Mesothelial cell of epicardium (in vitro differentiated cells): Measurements from ENCODE around the gene NEDD9. TPM values are rescaled to one million over a fixed set of nuclear protein-coding genes. Genes with fewer than 3 reads are reported as not detected.

Experiments
- DNase-seq, 2 experiments: peaks; one replicate each; pipeline ENCODE4 v3.0.0; 2021; ENCODE audit warnings: low spot score in 2 of 2; ENCODE audit not compliant: unreplicated experiment in 2 of 2
- H3K27ac Mint-ChIP-seq: 2 replicates; pipeline ENCODE4 v1.8.0; 2021; ENCODE audit warnings: mixed read lengths
- H3K27me3 Mint-ChIP-seq: 2 replicates; pipeline ENCODE4 v1.8.0; 2021; ENCODE audit warnings: low read depth, mixed read lengths
- H3K36me3 Mint-ChIP-seq: 2 replicates; pipeline ENCODE4 v1.8.0; 2021; ENCODE audit warnings: mixed read lengths
- H3K4me1 Mint-ChIP-seq: 2 replicates; pipeline ENCODE4 v1.8.0; 2021; ENCODE audit warnings: mixed read lengths
- H3K4me3 Mint-ChIP-seq: 2 replicates; pipeline ENCODE4 v1.8.0; 2021; ENCODE audit warnings: mild to moderate bottlenecking, moderate library complexity, mixed read lengths
- H3K9me3 Mint-ChIP-seq: 2 replicates; pipeline ENCODE4 v1.8.0; 2021; ENCODE audit warnings: mixed read lengths
- total RNA-seq: library from RNA; stranded (reverse); gene quantifications from 3 replicates; pipeline ENCODE4 v1.2.1, GENCODE V29; 2021
- TF ChIP-seq, protein P1 (sequence below): fragments of 200-600 bp; sonication (generic); IDR thresholded peaks from one replicate; pipeline ENCODE4 v1.5.0; 2021; ENCODE audit warnings: antibody characterized with exemption; ENCODE audit not compliant: unreplicated experiment

NEDD9 gene
- 25.5 to 28.6 TPM (median 27.4 TPM) in 3 replicates for total RNA-seq

GRCh38 chr6:11232193-11232769 is at the start of gene NEDD9:
Gene NEDD9, minus strand, starts transcription at chr6:11232668. Its CDS starts 153 bp downstream, at chr6:11232515.
- DNase-seq: peak; percentile 90 to 92
- Mint-ChIP-seq H3K4me1 (peaks cover 70% of the 10 kb centered on the region), H3K9me3 (peaks cover 4% of the 10 kb centered on the region), H3K27me3 (no peaks in the 10 kb centered on the region), H3K27ac (peak within 1 kb of the TSS; percentile 97), H3K4me3 (peak within 1 kb of the TSS; percentile 85), H3K36me3 (peaks cover 4% of the 10 kb centered on the region)
- TF ChIP-seq, protein P1, sequence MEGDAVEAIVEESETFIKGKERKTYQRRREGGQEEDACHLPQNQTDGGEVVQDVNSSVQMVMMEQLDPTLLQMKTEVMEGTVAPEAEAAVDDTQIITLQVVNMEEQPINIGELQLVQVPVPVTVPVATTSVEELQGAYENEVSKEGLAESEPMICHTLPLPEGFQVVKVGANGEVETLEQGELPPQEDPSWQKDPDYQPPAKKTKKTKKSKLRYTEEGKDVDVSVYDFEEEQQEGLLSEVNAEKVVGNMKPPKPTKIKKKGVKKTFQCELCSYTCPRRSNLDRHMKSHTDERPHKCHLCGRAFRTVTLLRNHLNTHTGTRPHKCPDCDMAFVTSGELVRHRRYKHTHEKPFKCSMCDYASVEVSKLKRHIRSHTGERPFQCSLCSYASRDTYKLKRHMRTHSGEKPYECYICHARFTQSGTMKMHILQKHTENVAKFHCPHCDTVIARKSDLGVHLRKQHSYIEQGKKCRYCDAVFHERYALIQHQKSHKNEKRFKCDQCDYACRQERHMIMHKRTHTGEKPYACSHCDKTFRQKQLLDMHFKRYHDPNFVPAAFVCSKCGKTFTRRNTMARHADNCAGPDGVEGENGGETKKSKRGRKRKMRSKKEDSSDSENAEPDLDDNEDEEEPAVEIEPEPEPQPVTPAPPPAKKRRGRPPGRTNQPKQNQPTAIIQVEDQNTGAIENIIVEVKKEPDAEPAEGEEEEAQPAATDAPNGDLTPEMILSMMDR: no peak

GRCh38 chr6:11282245-11282644 is 49.8 kb upstream of the NEDD9 start:
- peaks cover 3% of the 10 kb centered on the region for H3K27me3 Mint-ChIP-seq
- peaks cover 2% of the 10 kb centered on the region for H3K36me3 Mint-ChIP-seq

DNA sequence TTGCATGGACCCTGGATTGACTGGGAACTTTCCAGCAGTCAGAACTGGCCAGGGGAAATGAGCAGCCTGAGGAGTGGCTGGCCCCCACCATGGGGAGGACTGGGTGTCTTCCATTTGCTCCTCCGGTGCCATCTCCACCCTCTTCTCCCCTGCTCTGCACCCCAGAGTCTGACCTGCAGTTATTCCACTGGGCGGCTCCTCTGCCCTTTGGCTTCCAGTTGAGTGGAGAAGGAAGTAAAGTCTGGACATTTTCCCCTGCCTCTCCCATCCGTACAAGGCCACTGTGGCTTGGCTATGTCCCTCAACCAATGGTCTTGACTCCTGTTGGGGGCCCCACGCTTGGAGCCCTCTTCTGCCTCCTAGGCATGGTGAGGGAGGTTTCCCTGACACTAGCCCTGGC is 47.9 kb upstream of the NEDD9 start:
- DNase-seq: no peak
- TF ChIP-seq, protein P1: no peak
- Mint-ChIP-seq H3K27ac (no peak overlapping the region), H3K9me3 (peaks cover 5% of the 10 kb centered on the region), H3K27me3 (peaks cover 3% of the 10 kb centered on the region), H3K4me3 (no peak overlapping the region), H3K4me1 (peaks cover 24% of the 10 kb centered on the region), H3K36me3 (peaks cover under 1% of the 10 kb centered on the region)

More at GRCh38 chr6:11282245-11282644, 49.8 kb upstream of the NEDD9 start:
- H3K27ac Mint-ChIP-seq: no peak overlapping the region
- TF ChIP-seq, protein P1: no peak
- DNase-seq: no peak
- H3K4me3 Mint-ChIP-seq: no peak overlapping the region
- peaks cover 10% of the 10 kb centered on the region for H3K9me3 Mint-ChIP-seq
- H3K4me1 Mint-ChIP-seq: peaks cover 11% of the 10 kb centered on the region

DNA sequence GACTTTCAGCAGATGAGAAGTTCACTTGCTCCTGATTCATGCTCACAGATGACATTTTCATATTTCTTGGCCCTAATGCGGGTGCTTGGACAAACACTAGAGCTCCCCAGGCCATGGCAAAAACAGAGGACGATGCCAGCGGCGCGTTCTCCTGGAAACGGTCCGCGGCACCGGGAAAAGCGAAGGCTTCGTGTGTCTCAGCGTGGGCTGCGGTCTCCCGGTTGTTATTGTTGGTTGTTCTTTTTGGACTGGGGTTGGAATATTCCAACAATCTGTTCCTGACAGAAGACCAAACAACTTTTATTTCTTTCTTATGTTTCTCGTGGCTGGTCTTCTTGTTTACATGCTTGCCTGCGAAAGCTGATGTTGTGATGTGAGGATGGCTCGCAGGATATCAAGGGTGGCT is 46.8 kb upstream of the NEDD9 start:
- DNase-seq: no peak
- H3K9me3 Mint-ChIP-seq: no peaks in the 10 kb centered on the region
- TF ChIP-seq, protein P1: no peak
- no peaks in the 10 kb centered on the region for H3K36me3 Mint-ChIP-seq
- H3K4me1 Mint-ChIP-seq: peaks cover 24% of the 10 kb centered on the region
- H3K4me3 Mint-ChIP-seq: no peak overlapping the region
- H3K27me3 Mint-ChIP-seq: peaks cover 5% of the 10 kb centered on the region
- no peak overlapping the region for H3K27ac Mint-ChIP-seq

DNA sequence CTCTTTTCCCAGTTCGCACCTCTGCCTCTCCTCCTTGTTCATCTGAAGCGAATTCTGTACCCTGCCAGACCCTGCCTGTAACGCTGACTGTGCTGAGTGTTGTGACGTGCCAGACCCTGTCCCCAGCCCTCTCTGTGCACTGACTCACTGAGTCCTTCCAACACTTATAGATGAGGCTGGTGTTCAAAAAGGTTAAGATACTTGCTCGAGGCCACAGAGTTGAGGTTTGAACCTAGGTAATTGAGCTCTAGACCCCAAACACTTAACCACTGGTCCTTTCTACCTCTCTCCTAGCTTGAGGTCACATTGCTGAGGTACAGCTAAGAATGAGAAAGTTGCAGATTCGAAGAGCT is 45.7 kb upstream of the NEDD9 start:
- H3K4me3 Mint-ChIP-seq: no peak overlapping the region
- DNase-seq: no peak
- H3K27ac Mint-ChIP-seq: no peak overlapping the region
- TF ChIP-seq, protein P1: no peak
- no peaks in the 10 kb centered on the region for H3K9me3 Mint-ChIP-seq
- peaks cover 24% of the 10 kb centered on the region for H3K4me1 Mint-ChIP-seq
- peaks cover 5% of the 10 kb centered on the region for H3K27me3 Mint-ChIP-seq
- no peaks in the 10 kb centered on the region for H3K36me3 Mint-ChIP-seq
